H9 (cell line): ENCODE measurements around the gene GALNT7. TPM values are rescaled to one million over a fixed set of nuclear protein-coding genes. Genes with fewer than 3 reads are reported as not detected.

ENCODE experiments used
- DNase-seq: peaks from one replicate; pipeline ENCODE4 v3.0.0-alpha.2; 2017
- H2AFZ ChIP-seq: one replicate; pipeline ENCODE4 v1.6.1; 2013; ENCODE audit warnings: mild to moderate bottlenecking, low read length, control low read depth, moderate library complexity
- H2AK5ac ChIP-seq: 2 replicates; pipeline ENCODE4 v1.6.1; 2013; ENCODE audit warnings: low read length, control low read depth, mixed read lengths; ENCODE audit not compliant: insufficient read length
- H2BK120ac ChIP-seq: one replicate; pipeline ENCODE4 v1.6.1; 2013; ENCODE audit warnings: low read depth, mild to moderate bottlenecking, low read length, control low read depth, inconsistent platforms; ENCODE audit not compliant: poor library complexity, severe bottlenecking
- H2BK12ac ChIP-seq: 2 replicates; pipeline ENCODE4 v1.6.1; 2013; ENCODE audit warnings: low read length, control low read depth, mixed read lengths, low read depth; ENCODE audit not compliant: insufficient read length
- H2BK15ac ChIP-seq: 2 replicates; pipeline ENCODE4 v1.6.1; 2013; ENCODE audit warnings: low read depth, low read length, control low read depth
- H2BK20ac ChIP-seq: one replicate; pipeline ENCODE4 v1.6.1; 2013; ENCODE audit warnings: low read depth, mild to moderate bottlenecking, low read length, control low read depth, inconsistent platforms; ENCODE audit not compliant: poor library complexity, severe bottlenecking
- H2BK5ac ChIP-seq: 2 replicates; pipeline ENCODE4 v1.6.1; 2013; ENCODE audit warnings: low read length, control low read depth, mixed read lengths; ENCODE audit not compliant: insufficient read length
- H3K14ac ChIP-seq: 2 replicates; pipeline ENCODE4 v1.6.1; 2013; ENCODE audit warnings: low read length, control low read depth; ENCODE audit not compliant: insufficient read depth
- H3K18ac ChIP-seq: 2 replicates; pipeline ENCODE4 v1.6.1; 2013; ENCODE audit warnings: low read depth, mild to moderate bottlenecking, mixed read lengths, low read length, control low read depth; ENCODE audit not compliant: insufficient read length
- H3K23ac ChIP-seq: 2 replicates; pipeline ENCODE4 v1.6.1; 2013; ENCODE audit warnings: low read length, control low read depth, mixed read lengths, low read depth; ENCODE audit not compliant: insufficient read length
- H3K23me2 ChIP-seq: 2 replicates; pipeline ENCODE4 v1.6.1; 2013; ENCODE audit warnings: low read depth, mild to moderate bottlenecking, mixed read lengths, low read length, control low read depth; ENCODE audit not compliant: insufficient read length, poor library complexity, severe bottlenecking
- H3K27ac ChIP-seq: 2 replicates; pipeline ENCODE4 v1.5.1; 2013; ENCODE audit warnings: low read length, control low read depth, mixed read lengths, low read depth; ENCODE audit not compliant: insufficient read length
- H3K27me3 ChIP-seq: 2 replicates; pipeline ENCODE4 v1.6.1; 2013; ENCODE audit warnings: low read length, control low read depth, inconsistent platforms; ENCODE audit not compliant: insufficient read depth
- H3K4ac ChIP-seq: 2 replicates; pipeline ENCODE4 v1.6.1; 2013; ENCODE audit warnings: low read depth, mild to moderate bottlenecking, control low read depth, inconsistent platforms, low read length, moderate library complexity
- H3K4me1 ChIP-seq: 2 replicates; pipeline ENCODE4 v1.6.1; 2013; ENCODE audit warnings: low read length, control low read depth, inconsistent platforms; ENCODE audit not compliant: insufficient read depth
- H3K4me2 ChIP-seq: 2 replicates; pipeline ENCODE4 v1.6.1; 2013; ENCODE audit warnings: low read length, control low read depth, mixed read lengths; ENCODE audit not compliant: insufficient read length, insufficient read depth
- H3K56ac ChIP-seq: 2 replicates; pipeline ENCODE4 v1.6.1; 2013; ENCODE audit warnings: low read depth, mild to moderate bottlenecking, mixed read lengths, low read length, control low read depth; ENCODE audit not compliant: insufficient read length
- H3K79me1 ChIP-seq: 2 replicates; pipeline ENCODE4 v1.6.1; 2013; ENCODE audit warnings: low read depth, mild to moderate bottlenecking, moderate library complexity, low read length, control low read depth, inconsistent platforms; ENCODE audit not compliant: insufficient read depth, poor library complexity, severe bottlenecking
- H3K79me2 ChIP-seq: 2 replicates; pipeline ENCODE4 v1.6.1; 2013; ENCODE audit warnings: low read length, control low read depth, inconsistent platforms; ENCODE audit not compliant: insufficient read depth
- H3K9ac ChIP-seq: 2 replicates; pipeline ENCODE4 v1.6.1; 2013; ENCODE audit warnings: low read length, control low read depth, mixed read lengths; ENCODE audit not compliant: insufficient read length; ENCODE audit errors: extremely low read depth
- H3K9me3 ChIP-seq: one replicate; pipeline ENCODE4 v1.6.1; 2013; ENCODE audit warnings: low read depth, low read length, inconsistent platforms; ENCODE audit not compliant: control insufficient read depth
- H3T11ph ChIP-seq: one replicate; pipeline ENCODE4 v1.6.1; 2013; ENCODE audit warnings: mild to moderate bottlenecking, low read length, control low read depth, inconsistent platforms
- H4K20me1 ChIP-seq: one replicate; pipeline ENCODE4 v1.6.1; 2013; ENCODE audit not compliant: control insufficient read depth, insufficient read length, insufficient read depth
- H4K5ac ChIP-seq: 2 replicates; pipeline ENCODE4 v1.6.1; 2013; ENCODE audit warnings: low read depth, mild to moderate bottlenecking, mixed read lengths, low read length, control low read depth; ENCODE audit not compliant: insufficient read length
- H4K8ac ChIP-seq: replicated peaks from 2 replicates; pipeline ENCODE4 v1.6.1; 2013; ENCODE audit warnings: low read length, control low read depth, mixed read lengths, low read depth; ENCODE audit not compliant: insufficient read length
- H4K91ac ChIP-seq: 2 replicates; pipeline ENCODE4 v1.6.1; 2013; ENCODE audit warnings: low read depth, mild to moderate bottlenecking, moderate library complexity, mixed read lengths, low read length, control low read depth; ENCODE audit not compliant: insufficient read length
- H3K27ac Mint-ChIP-seq, 3 experiments: 2 replicates in 2 of 3; 3 replicates in 1 of 3; pipeline ENCODE4 v1.8.0; 2020 to 2021; ENCODE audit warnings: mixed read lengths in 3 of 3, mild to moderate bottlenecking in 1 of 3, moderate library complexity in 1 of 3
- H3K27me3 Mint-ChIP-seq: 2 replicates; pipeline ENCODE4 v1.8.0; 2021; ENCODE audit warnings: low read depth, mild to moderate bottlenecking, moderate library complexity, mixed read lengths
- H3K36me3 Mint-ChIP-seq, 3 experiments: 2 replicates in 2 of 3; 3 replicates in 1 of 3; pipeline ENCODE4 v1.8.0; 2020 to 2021; ENCODE audit warnings: low read depth in 3 of 3, mixed read lengths in 3 of 3; ENCODE audit not compliant: insufficient read depth in 1 of 3
- H3K4me1 Mint-ChIP-seq, 2 experiments: 2 replicates each; pipeline ENCODE4 v1.8.0; 2020; ENCODE audit warnings: mixed read lengths in 2 of 2
- H3K4me3 Mint-ChIP-seq, 2 experiments: 2 replicates in 1 of 2; 3 replicates in 1 of 2; pipeline ENCODE4 v1.8.0; 2020 to 2021; ENCODE audit warnings: mild to moderate bottlenecking in 2 of 2, mixed read lengths in 2 of 2, moderate library complexity in 1 of 2
- H3K9me3 Mint-ChIP-seq, 2 experiments: 2 replicates in 1 of 2; 3 replicates in 1 of 2; pipeline ENCODE4 v1.8.0; 2020; ENCODE audit warnings: mild to moderate bottlenecking in 2 of 2, mixed read lengths in 2 of 2, moderate library complexity in 1 of 2
- total RNA-seq: library from RNA; stranded (reverse); gene quantifications from 2 replicates; pipeline ENCODE4 v1.2.1, GENCODE V29; 2021
- TF ChIP-seq, protein P1 (sequence below): fragments of 200-600 bp; sonication (generic); conservative IDR thresholded peaks from 3 replicates; pipeline ENCODE4 v1.8.0; 2021; ENCODE audit warnings: antibody characterized with exemption, mild to moderate bottlenecking

The GALNT7 gene
- total RNA-seq, 1 experiment from 2014 or later = 57.3 TPM

DNA sequence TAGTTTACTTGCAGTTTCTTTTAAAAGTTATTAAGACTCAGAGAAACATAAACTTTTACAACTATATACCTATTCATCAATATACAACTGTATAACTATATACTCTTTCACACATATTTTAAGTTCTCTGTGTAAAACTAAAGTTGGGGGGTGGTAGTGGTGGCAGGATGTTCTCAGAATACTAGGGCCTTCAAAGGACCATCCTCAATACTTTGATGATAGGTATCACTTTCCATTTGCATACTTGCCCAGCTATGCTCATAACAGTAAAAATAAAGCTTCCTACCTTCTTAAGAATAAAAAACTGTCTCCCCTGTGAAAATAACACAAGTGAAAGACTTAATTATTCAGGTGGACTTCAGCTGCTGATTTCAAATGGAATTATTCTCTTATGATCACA, 2.9 kb upstream of the GALNT7 start:
- no peak overlapping the region for H2BK20ac ChIP-seq
- no peak overlapping the region for H3K4ac ChIP-seq
- no peak overlapping the region for H2BK15ac ChIP-seq
- H4K5ac ChIP-seq = no peak overlapping the region
- H3K18ac ChIP-seq = no peak overlapping the region
- Mint-ChIP-seq H3K9me3 (peaks cover 0 to 4% of the 10 kb centered on the region in 2 experiments; a peak in 3 of 5 replicates), H3K4me3 (no peak overlapping the region), H3K4me1 (peaks cover 11 to 16% of the 10 kb centered on the region in 2 experiments), H3K36me3 (peaks cover 15 to 22% (median 18%) of the 10 kb centered on the region in 3 experiments), H3K27me3 (no peaks in the 10 kb centered on the region; the same call in 1 of the 2 replicates), H3K27ac (peak overlapping the region in 1 of 3 experiments; percentile 46; a peak in 1 of 7 replicates)
- no peaks in the 10 kb centered on the region for H4K20me1 ChIP-seq
- peaks cover 12% of the 10 kb centered on the region for H3K23me2 ChIP-seq
- peaks cover 6% of the 10 kb centered on the region; the same call in 1 of the 2 replicates for H3K79me2 ChIP-seq
- no peaks in the 10 kb centered on the region for H3K27me3 ChIP-seq
- no peak overlapping the region for H3K56ac ChIP-seq
- no peaks in the 10 kb centered on the region; the same call in 1 of the 2 replicates for H3K4me1 ChIP-seq
- no peaks in the 10 kb centered on the region for H3K79me1 ChIP-seq
- H3K9ac ChIP-seq = no peak overlapping the region
- no peak overlapping the region for H3T11ph ChIP-seq
- no peak overlapping the region for H2AK5ac ChIP-seq
- DNase-seq = no peak
- no peak overlapping the region for H4K91ac ChIP-seq
- H3K4me2 ChIP-seq = no peak overlapping the region
- no peak overlapping the region for H3K23ac ChIP-seq
- H2AFZ ChIP-seq = no peak overlapping the region
- H3K14ac ChIP-seq = no peak overlapping the region
- H2BK120ac ChIP-seq = no peak overlapping the region
- H2BK5ac ChIP-seq = no peak overlapping the region
- H3K27ac ChIP-seq = no peak overlapping the region
- H4K8ac ChIP-seq = no peak overlapping the region
- no peak overlapping the region for H2BK12ac ChIP-seq
- TF ChIP-seq, protein P1, sequence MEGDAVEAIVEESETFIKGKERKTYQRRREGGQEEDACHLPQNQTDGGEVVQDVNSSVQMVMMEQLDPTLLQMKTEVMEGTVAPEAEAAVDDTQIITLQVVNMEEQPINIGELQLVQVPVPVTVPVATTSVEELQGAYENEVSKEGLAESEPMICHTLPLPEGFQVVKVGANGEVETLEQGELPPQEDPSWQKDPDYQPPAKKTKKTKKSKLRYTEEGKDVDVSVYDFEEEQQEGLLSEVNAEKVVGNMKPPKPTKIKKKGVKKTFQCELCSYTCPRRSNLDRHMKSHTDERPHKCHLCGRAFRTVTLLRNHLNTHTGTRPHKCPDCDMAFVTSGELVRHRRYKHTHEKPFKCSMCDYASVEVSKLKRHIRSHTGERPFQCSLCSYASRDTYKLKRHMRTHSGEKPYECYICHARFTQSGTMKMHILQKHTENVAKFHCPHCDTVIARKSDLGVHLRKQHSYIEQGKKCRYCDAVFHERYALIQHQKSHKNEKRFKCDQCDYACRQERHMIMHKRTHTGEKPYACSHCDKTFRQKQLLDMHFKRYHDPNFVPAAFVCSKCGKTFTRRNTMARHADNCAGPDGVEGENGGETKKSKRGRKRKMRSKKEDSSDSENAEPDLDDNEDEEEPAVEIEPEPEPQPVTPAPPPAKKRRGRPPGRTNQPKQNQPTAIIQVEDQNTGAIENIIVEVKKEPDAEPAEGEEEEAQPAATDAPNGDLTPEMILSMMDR = no peak
- H3K9me3 ChIP-seq = no peaks in the 10 kb centered on the region
